ENCODE data around the gene CZIB.

DNA sequence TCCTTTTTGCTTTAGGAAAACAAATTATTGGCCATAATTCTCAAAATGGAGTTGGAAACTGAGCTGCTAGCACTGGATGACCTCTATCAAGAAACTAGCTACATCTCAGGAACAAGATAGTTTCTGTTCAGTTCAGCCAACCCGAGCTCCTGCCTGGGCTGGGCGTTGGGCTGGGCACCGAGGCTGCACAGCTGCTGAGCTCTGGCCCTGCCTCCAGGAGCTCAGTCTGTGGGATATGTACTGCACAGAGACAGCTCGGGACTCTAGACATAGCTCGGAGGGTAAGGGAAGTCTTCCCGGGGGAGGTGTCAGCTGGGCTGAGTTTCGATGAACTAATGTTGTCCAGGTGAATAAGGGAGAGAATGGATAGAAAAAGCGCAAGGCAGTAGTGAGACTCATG lies 53.5 kb downstream of the CZIB start:
- TF ChIP-seq, protein P1, sequence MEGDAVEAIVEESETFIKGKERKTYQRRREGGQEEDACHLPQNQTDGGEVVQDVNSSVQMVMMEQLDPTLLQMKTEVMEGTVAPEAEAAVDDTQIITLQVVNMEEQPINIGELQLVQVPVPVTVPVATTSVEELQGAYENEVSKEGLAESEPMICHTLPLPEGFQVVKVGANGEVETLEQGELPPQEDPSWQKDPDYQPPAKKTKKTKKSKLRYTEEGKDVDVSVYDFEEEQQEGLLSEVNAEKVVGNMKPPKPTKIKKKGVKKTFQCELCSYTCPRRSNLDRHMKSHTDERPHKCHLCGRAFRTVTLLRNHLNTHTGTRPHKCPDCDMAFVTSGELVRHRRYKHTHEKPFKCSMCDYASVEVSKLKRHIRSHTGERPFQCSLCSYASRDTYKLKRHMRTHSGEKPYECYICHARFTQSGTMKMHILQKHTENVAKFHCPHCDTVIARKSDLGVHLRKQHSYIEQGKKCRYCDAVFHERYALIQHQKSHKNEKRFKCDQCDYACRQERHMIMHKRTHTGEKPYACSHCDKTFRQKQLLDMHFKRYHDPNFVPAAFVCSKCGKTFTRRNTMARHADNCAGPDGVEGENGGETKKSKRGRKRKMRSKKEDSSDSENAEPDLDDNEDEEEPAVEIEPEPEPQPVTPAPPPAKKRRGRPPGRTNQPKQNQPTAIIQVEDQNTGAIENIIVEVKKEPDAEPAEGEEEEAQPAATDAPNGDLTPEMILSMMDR (IDR thresholded peaks at IDR 0.05): no peak
- no peak for TF ChIP-seq ZFX (IDR thresholded peaks at IDR 0.05; ENCODE audit: borderline replicate concordance)

All from 22Rv1 (cell line).